Neutrophil (primary cell): ENCODE results near the gene HECTD1.

Experiments
- H3K27ac ChIP-seq: fragments of 200-600 bp; sonication (generic); 2 replicates; pipeline ENCODE4 v1.5.1; 2016; ENCODE audit warnings: mild to moderate bottlenecking, moderate library complexity
- H3K27me3 ChIP-seq: fragments of 200-600 bp; sonication (generic); 2 replicates; pipeline ENCODE4 v1.6.0; 2016; ENCODE audit warnings: mild to moderate bottlenecking
- H3K36me3 ChIP-seq: fragments of 200-600 bp; sonication (generic); 2 replicates; pipeline ENCODE4 v1.5.1; 2017
- H3K4me1 ChIP-seq, 2 experiments: fragments of 200-600 bp in 1 of 2; sonication (generic) in 1 of 2; 1 replicate in 1 of 2; 2 replicates in 1 of 2; pipeline versions ENCODE4 v1.5.1 to v1.6.1; 2013 to 2016; ENCODE audit warnings: low read depth in 1 of 2, low read length in 1 of 2, mild to moderate bottlenecking in 1 of 2, moderate library complexity in 1 of 2; ENCODE audit not compliant: control insufficient read depth in 1 of 2, insufficient read depth in 1 of 2
- H3K4me3 ChIP-seq, 2 experiments: fragments of 200-600 bp in 1 of 2; sonication (generic) in 1 of 2; 1 replicate in 1 of 2; 2 replicates in 1 of 2; pipeline ENCODE4 v1.5.1; 2013 to 2016; ENCODE audit warnings: low read depth in 1 of 2, low read length in 1 of 2, mild to moderate bottlenecking in 1 of 2, moderate library complexity in 1 of 2
- H3K9me3 ChIP-seq: fragments of 200-600 bp; sonication (generic); 2 replicates; pipeline ENCODE4 v1.5.1; 2016
- TF ChIP-seq, protein P1 (sequence below): fragments of 200-600 bp; sonication (generic); IDR thresholded peaks from 2 replicates; pipeline ENCODE4 v1.5.1; 2016; ENCODE audit warnings: antibody characterized with exemption

Gene HECTD1

DNA sequence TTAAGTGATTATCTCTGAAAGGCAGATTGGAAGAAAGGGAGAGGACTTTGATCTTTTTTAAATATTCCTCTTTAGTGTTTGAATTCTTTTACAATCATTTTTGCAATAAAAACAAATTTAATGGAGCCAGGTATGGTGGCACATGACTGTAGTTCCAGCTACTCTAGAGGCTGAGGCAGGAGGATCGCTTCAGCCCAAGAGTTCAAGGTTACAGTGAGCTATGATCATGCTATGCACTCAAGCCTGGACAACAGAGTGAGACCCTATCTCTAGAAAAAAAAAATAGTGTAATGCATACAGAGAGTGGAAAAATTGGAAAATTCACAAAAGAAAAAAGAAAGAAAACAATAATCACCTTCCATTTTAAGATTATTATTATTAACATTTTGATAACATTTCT is 15.2 kb upstream of the HECTD1 start:
- no peak overlapping the region for H3K4me3 ChIP-seq
- no peaks in the 10 kb centered on the region for H3K9me3 ChIP-seq
- no peaks in the 10 kb centered on the region for H3K4me1 ChIP-seq
- H3K36me3 ChIP-seq = no peaks in the 10 kb centered on the region
- TF ChIP-seq, protein P1, sequence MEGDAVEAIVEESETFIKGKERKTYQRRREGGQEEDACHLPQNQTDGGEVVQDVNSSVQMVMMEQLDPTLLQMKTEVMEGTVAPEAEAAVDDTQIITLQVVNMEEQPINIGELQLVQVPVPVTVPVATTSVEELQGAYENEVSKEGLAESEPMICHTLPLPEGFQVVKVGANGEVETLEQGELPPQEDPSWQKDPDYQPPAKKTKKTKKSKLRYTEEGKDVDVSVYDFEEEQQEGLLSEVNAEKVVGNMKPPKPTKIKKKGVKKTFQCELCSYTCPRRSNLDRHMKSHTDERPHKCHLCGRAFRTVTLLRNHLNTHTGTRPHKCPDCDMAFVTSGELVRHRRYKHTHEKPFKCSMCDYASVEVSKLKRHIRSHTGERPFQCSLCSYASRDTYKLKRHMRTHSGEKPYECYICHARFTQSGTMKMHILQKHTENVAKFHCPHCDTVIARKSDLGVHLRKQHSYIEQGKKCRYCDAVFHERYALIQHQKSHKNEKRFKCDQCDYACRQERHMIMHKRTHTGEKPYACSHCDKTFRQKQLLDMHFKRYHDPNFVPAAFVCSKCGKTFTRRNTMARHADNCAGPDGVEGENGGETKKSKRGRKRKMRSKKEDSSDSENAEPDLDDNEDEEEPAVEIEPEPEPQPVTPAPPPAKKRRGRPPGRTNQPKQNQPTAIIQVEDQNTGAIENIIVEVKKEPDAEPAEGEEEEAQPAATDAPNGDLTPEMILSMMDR = no peak
- H3K27ac ChIP-seq = no peak overlapping the region
- H3K27me3 ChIP-seq = no peaks in the 10 kb centered on the region

DNA sequence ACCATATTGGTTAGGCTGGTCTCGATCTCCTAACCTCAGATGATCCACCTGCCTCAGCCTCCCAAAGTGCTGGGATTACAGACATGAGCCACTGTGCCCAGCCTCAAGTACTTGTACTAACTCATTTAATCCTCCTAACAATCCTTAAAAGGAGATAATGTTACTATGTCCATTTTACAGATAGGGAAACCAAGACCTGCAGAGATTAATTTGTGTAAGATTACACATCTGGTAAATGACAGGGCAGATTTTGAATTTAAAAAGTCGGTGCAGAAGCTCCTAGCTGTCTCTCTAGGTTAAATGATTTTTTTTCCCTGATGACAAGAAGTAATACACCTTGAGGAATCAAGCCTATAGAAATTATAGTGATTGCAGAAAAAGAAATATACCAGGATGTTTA is 13.7 kb upstream of the HECTD1 start:
- no peaks in the 10 kb centered on the region for H3K27me3 ChIP-seq
- TF ChIP-seq, protein P1 = no peak

GRCh38 chr14:31219169-31219568 is 11.6 kb upstream of the HECTD1 start:
- no peaks in the 10 kb centered on the region for H3K9me3 ChIP-seq
- TF ChIP-seq, protein P1 = no peak

More for the DNA sequence above, 13.7 kb upstream of the HECTD1 start:
- Histone ChIP-seq H3K4me1 (no peaks in the 10 kb centered on the region), H3K36me3 (no peaks in the 10 kb centered on the region), H3K9me3 (no peaks in the 10 kb centered on the region), H3K27ac (no peak overlapping the region), H3K4me3 (no peak overlapping the region)

DNA sequence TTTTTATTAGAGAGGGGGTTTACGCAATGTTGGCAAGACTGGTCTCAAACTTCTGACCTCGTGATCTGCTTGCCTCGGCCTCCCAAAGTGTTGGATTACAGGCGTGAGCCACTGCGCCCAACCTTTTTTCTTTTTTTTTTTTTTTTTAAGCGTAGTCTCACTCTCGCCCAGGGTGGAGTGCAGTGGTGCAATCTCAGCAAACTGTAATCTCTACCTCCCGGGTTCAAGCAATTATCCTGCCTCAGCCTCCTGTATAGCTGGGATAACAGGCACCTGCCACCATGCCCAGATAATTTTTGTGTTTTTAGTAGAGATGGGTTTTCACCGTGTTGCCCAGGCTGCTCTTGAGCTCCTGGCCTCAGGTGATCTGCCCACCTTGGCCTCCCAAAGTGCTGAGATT is 8.8 kb upstream of the HECTD1 start:
- H3K4me3 ChIP-seq = no peak overlapping the region
- no peaks in the 10 kb centered on the region for H3K9me3 ChIP-seq
- H3K36me3 ChIP-seq = no peaks in the 10 kb centered on the region
- H3K4me1 ChIP-seq = no peaks in the 10 kb centered on the region
- H3K27ac ChIP-seq = no peak overlapping the region
- H3K27me3 ChIP-seq = no peaks in the 10 kb centered on the region
- TF ChIP-seq, protein P1 = no peak

More at GRCh38 chr14:31219169-31219568, 11.6 kb upstream of the HECTD1 start:
- Histone ChIP-seq H3K4me3 (no peak overlapping the region), H3K4me1 (no peaks in the 10 kb centered on the region), H3K36me3 (no peaks in the 10 kb centered on the region), H3K27ac (no peak overlapping the region), H3K27me3 (no peaks in the 10 kb centered on the region)

DNA sequence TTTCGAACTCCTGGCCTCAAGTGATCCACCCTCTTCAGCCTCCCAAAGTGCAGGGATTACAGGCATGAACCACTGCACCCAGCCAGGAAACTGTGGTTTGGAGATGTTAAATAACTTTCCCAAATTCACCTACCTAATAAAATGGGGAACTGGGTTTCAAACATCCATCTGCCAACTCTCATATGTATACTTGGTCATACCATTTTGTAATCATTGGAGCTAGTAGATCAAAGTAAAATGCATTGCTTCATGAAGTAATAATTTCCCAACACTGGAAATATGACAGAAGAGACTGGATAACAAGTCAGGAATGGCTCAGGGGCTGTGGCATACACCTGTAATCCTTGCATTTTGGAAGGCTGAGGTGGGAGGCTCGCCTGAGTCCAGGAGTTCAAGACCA is 5.3 kb upstream of the HECTD1 start:
- no peaks in the 10 kb centered on the region for H3K36me3 ChIP-seq
- no peak overlapping the region for H3K4me3 ChIP-seq
- no peaks in the 10 kb centered on the region for H3K9me3 ChIP-seq
- TF ChIP-seq, protein P1 = no peak
- H3K4me1 ChIP-seq = peaks cover 12 to 15% of the 10 kb centered on the region in 2 experiments
- no peaks in the 10 kb centered on the region for H3K27me3 ChIP-seq
- H3K27ac ChIP-seq = no peak overlapping the region

- no peak overlapping the region for H3K4me3 ChIP-seq
- H3K27ac ChIP-seq = no peak overlapping the region
- H3K36me3 ChIP-seq = no peaks in the 10 kb centered on the region
- peaks cover 29 to 35% of the 10 kb centered on the region in 2 experiments for H3K4me1 ChIP-seq
- no peaks in the 10 kb centered on the region for H3K9me3 ChIP-seq
- no peaks in the 10 kb centered on the region for H3K27me3 ChIP-seq
- TF ChIP-seq, protein P1 = no peak
These were observed 2.0 kb upstream of the HECTD1 start for GRCh38 chr14:31209605-31210004.
